Vagina (tissue), 2 donors: ENCODE results near the gene HTR6. TPM values are rescaled to one million over a fixed set of nuclear protein-coding genes. Genes with fewer than 3 reads are reported as not detected.
A peak's percentile ranks its signal among the peaks of the same experiment; 100 is the strongest.

Experiments used
- DNase-seq, 2 donors: peaks; one replicate each; pipeline ENCODE4 v3.0.0-alpha.2; 2017; ENCODE audit errors: extremely low spot score in 2 of 2
- H3K27ac ChIP-seq: fragments of 200-600 bp; sonication (generic); one replicate; pipeline ENCODE4 v1.5.1; 2019
- H3K27me3 ChIP-seq: fragments of 200-600 bp; sonication (generic); one replicate; pipeline ENCODE4 v1.5.1; 2019
- H3K36me3 ChIP-seq, 2 donors: fragments of 200-600 bp; sonication (generic); one replicate each; pipeline ENCODE4 v1.5.1; 2017 to 2019
- H3K4me1 ChIP-seq: fragments of 200-600 bp; sonication (generic); one replicate; pipeline ENCODE4 v1.5.1; 2019
- H3K4me3 ChIP-seq, 2 donors: fragments of 200-600 bp; sonication (generic); 1 replicate in 1 of 2; 2 replicates in 1 of 2; pipeline ENCODE4 v1.5.1; 2016 to 2019
- H3K9me3 ChIP-seq: fragments of 200-600 bp; sonication (generic); one replicate; pipeline ENCODE4 v1.5.1; 2019
- POLR2A ChIP-seq, 2 donors: fragments of 450-650 bp; IDR thresholded peaks; one replicate each; pipeline ENCODE4 v1.6.1; 2017; ENCODE audit warnings: antibody characterized with exemption in 2 of 2, mild to moderate bottlenecking in 2 of 2, moderate library complexity in 2 of 2
- POLR2AphosphoS5 ChIP-seq, 2 donors: sonication (generic); formaldehyde crosslinking; IDR thresholded peaks; one replicate each; pipeline ENCODE4 v1.9.0; 2017; ENCODE audit warnings: antibody characterized with exemption in 2 of 2, mild to moderate bottlenecking in 2 of 2, low read depth in 1 of 2; ENCODE audit not compliant: insufficient read depth in 1 of 2
- intact Hi-C: fragments of 100-400 bp; cut with DNase I; formaldehyde crosslinking; loops from one replicate; pipeline ENCODE4 v1.15.1; 2023
- total RNA-seq: library from RNA; depleted of rRNA; stranded (reverse); fragments of >200 nt; gene quantifications from one replicate; pipeline ENCODE4 v1.2.3, GENCODE V29; 2016
- TF ChIP-seq, protein P1 (sequence below), 3 experiments: fragments of 450-650 bp in 2 of 3; fragments of 200-600 bp in 1 of 3; sonication (generic) in 1 of 3; IDR thresholded peaks; one replicate each; pipeline ENCODE4 v1.5.1; 2017 to 2019; ENCODE audit warnings: antibody characterized with exemption in 3 of 3, mild to moderate bottlenecking in 2 of 3, moderate library complexity in 2 of 3

Gene HTR6
- total RNA-seq, 1 donor from 2014 or later, result not detected

DNA sequence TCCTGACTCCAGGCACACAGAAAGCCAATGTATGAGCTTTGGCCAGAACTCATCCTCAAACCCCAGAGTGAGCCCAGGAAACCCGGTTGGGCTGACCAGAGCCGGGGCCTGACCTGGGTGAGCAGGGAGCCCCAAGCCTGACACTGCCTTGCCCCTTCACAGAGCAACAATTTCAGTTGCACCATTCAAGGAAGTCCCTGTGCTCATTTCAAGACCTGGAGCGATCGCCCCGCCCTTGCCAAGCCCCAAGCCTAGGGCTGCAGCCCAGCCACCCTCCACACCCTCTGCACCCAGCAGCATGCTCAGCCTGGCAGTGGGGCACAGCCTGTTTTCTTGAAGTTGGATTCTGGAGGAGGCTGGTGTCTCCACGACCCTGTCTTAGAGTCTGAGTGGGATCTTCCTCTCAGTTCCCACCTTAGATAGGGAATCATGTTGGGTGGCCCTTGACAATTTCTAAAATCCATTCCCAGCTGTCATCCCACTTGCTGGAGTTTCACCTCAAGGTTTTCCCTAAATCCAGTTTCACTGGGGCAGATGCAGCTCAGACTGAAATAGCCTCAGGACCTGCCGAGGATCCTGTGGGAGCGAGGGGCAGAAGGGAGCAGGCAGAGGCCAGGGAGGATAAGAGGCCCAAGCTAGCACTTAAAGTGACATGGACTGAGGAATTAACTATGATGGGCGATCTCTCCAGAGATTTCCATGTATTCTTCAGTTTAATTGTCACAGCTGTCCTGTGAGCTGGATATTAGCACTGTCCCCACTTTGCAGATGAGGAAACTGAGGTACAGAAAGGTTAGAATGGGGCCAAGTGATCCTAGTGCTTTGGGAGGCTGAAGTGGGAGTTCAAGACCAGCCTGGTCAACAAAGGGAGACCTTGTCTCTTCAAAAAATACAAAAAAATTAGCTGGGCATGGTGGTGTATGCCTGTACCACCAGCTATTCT lies 18.0 kb upstream of the HTR6 start:
- TF ChIP-seq POLR2AphosphoS5 (IDR thresholded peaks at IDR 0.05; ENCODE audit: insufficient read depth in 1 of 2, low read depth in 1 of 2), result peak in 1 of 2 donors; percentile 50
- TF ChIP-seq, protein P1, sequence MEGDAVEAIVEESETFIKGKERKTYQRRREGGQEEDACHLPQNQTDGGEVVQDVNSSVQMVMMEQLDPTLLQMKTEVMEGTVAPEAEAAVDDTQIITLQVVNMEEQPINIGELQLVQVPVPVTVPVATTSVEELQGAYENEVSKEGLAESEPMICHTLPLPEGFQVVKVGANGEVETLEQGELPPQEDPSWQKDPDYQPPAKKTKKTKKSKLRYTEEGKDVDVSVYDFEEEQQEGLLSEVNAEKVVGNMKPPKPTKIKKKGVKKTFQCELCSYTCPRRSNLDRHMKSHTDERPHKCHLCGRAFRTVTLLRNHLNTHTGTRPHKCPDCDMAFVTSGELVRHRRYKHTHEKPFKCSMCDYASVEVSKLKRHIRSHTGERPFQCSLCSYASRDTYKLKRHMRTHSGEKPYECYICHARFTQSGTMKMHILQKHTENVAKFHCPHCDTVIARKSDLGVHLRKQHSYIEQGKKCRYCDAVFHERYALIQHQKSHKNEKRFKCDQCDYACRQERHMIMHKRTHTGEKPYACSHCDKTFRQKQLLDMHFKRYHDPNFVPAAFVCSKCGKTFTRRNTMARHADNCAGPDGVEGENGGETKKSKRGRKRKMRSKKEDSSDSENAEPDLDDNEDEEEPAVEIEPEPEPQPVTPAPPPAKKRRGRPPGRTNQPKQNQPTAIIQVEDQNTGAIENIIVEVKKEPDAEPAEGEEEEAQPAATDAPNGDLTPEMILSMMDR (IDR thresholded peaks at IDR 0.05), result no peak
- intact Hi-C loops, result loop anchor here (5.0 kb wide), 1 partner anchor 259 kb away; no protein-coding TSS in a partner anchor
- DNase-seq, result no peak
- peak overlapping the region; percentile 82 to 94 for H3K4me3 ChIP-seq
- no peaks in the 10 kb centered on the region for H3K9me3 ChIP-seq
- peak overlapping the region; percentile 96 for H3K27ac ChIP-seq
- H3K4me1 ChIP-seq, result peaks cover 73% of the 10 kb centered on the region
- H3K27me3 ChIP-seq, result no peaks in the 10 kb centered on the region
- no peaks in the 10 kb centered on the region for H3K36me3 ChIP-seq

DNA sequence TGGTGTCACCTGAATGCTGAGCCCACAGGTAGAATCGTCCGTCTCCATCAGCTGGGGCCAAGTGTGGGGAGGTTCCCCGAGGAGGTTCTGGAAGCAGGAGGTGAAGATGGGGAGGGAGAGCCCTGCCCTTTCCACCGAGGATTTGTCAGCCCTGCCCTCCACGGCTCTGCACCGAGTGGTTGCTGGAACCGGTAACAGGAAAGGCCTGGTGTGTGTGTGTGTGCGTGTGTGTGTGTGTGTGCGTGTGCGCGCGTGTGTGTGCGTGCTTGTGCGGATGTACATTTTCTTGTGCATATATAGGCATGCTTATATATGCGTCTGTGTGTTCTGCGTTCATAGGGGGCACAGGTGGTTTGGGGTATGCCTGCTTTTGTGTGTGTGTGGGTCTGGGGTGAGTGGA lies 17.0 kb upstream of the HTR6 start:
- intact Hi-C loops, result loop anchor here (5.0 kb wide), 1 partner anchor 260 kb away; no protein-coding TSS in a partner anchor
- Histone ChIP-seq H3K9me3 (no peaks in the 10 kb centered on the region), H3K4me3 (peak overlapping the region; percentile 82 to 94), H3K36me3 (no peaks in the 10 kb centered on the region), H3K27me3 (no peaks in the 10 kb centered on the region), H3K27ac (peak overlapping the region; percentile 96), H3K4me1 (peaks cover 78% of the 10 kb centered on the region)
- DNase-seq, result no peak
- TF ChIP-seq, protein P1 (IDR thresholded peaks at IDR 0.05), result no peak
- TF ChIP-seq POLR2AphosphoS5 (IDR thresholded peaks at IDR 0.05; ENCODE audit: insufficient read depth in 1 of 2, low read depth in 1 of 2), result no peak
- no peak for TF ChIP-seq POLR2A (IDR thresholded peaks at IDR 0.05)

DNA sequence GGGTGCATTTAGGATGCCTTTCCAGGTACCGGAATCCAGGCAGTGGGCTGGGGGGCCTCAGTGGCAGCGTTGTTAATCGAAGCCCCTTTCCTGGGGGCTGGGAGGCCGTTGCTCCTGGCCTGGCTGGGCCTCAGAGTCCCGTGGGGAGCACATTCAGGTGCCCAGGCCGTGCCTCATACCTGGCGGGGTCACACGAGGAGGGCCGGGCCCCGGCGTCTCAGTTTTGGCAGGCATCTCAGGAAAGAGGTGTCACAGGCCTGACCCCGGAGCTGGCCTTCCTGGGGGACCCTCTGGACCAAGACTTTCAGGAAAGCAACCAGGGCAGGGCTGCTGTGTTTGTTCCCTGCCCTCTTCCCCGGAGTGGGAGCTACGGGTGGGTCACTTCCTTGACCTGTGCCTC lies 16.4 kb upstream of the HTR6 start:
- TF ChIP-seq POLR2A (IDR thresholded peaks at IDR 0.05), result no peak
- TF ChIP-seq, protein P1 (IDR thresholded peaks at IDR 0.05), result no peak
- no peak for TF ChIP-seq POLR2AphosphoS5 (IDR thresholded peaks at IDR 0.05; ENCODE audit: insufficient read depth in 1 of 2, low read depth in 1 of 2)
- no peaks in the 10 kb centered on the region for H3K36me3 ChIP-seq
- H3K27ac ChIP-seq, result peak overlapping the region; percentile 96
- H3K4me3 ChIP-seq, result peak overlapping the region; percentile 82 to 94
- no peak for DNase-seq
- no peaks in the 10 kb centered on the region for H3K9me3 ChIP-seq
- peaks cover 78% of the 10 kb centered on the region for H3K4me1 ChIP-seq
- no peaks in the 10 kb centered on the region for H3K27me3 ChIP-seq
- intact Hi-C loops, result loop anchor here (5.0 kb wide), 1 partner anchor 261 kb away; no protein-coding TSS in a partner anchor

DNA sequence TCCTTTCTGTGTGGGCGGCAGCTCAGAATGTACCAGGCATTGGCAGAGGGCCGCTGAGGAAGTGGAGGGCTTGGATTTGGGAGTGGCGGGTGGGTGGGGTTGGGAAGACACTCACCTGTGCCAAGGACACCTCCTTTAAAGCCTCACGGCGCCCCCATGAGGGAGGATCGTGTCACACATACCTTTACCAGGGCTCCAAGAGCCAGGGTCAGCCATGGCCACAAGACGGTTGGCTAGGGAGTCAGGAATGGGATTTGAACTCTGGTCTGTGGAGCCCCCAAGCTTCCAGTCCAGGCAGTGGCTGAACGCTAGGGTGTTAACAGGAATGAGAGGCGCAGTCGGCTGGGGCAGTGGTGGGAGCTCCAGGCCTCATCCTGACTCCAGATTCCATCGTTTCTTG lies 16.0 kb upstream of the HTR6 start:
- H3K9me3 ChIP-seq, result no peaks in the 10 kb centered on the region
- DNase-seq, result no peak
- peaks cover 82% of the 10 kb centered on the region for H3K4me1 ChIP-seq
- peak overlapping the region; percentile 96 for H3K27ac ChIP-seq
- peak overlapping the region; percentile 82 to 94 for H3K4me3 ChIP-seq
- no peak for TF ChIP-seq POLR2A (IDR thresholded peaks at IDR 0.05)
- TF ChIP-seq POLR2AphosphoS5 (IDR thresholded peaks at IDR 0.05; ENCODE audit: insufficient read depth in 1 of 2, low read depth in 1 of 2), result no peak
- TF ChIP-seq, protein P1 (IDR thresholded peaks at IDR 0.05), result peak in 2 of 3 experiments; percentile 5 to 33
- no peaks in the 10 kb centered on the region for H3K36me3 ChIP-seq
- intact Hi-C loops, result loop anchor here (5.0 kb wide), 1 partner anchor 261 kb away; no protein-coding TSS in a partner anchor
- H3K27me3 ChIP-seq, result no peaks in the 10 kb centered on the region
